MCF 10A (cell line): ENCODE results near the gene UTP4. TPM values are rescaled to one million over a fixed set of nuclear protein-coding genes. Genes with fewer than 3 reads are reported as not detected.

Source experiments
- BruUV-seq: library from RNA; stranded (reverse); fragments of 400-500 nt; replicated peaks from 2 replicates; lab custom pipeline; 2021; lab: Mats Ljungman, UMichigan
- CTCF ChIA-PET: fragments of 300-600 bp; sonication (Branson Sonifier 250); formaldehyde crosslinking; extraction: SDS; loops from one replicate; lab custom pipeline; 2021; ENCODE audit warnings: antibody characterized with exemption, inconsistent platforms; lab: Yijun Ruan, JAX
- POLR2A ChIA-PET: fragments of 300-600, 350-650 bp; sonication (Branson Sonifier 250); formaldehyde crosslinking; extraction: SDS; loops from one replicate; lab custom pipeline; 2020; ENCODE audit warnings: antibody characterized with exemption, inconsistent platforms; lab: Yijun Ruan, JAX
- DNase-seq: peaks from one replicate; pipeline ENCODE4 v3.0.0-alpha.2; 2018; ENCODE audit not compliant: unreplicated experiment
- H3K27ac Mint-ChIP-seq: one replicate; pipeline ENCODE4 v1.8.0; 2022; ENCODE audit warnings: mild to moderate bottlenecking, low read depth, mixed read lengths; ENCODE audit not compliant: unreplicated experiment
- H3K27me3 Mint-ChIP-seq: one replicate; pipeline ENCODE4 v1.8.0; 2022; ENCODE audit warnings: mixed read lengths; ENCODE audit not compliant: insufficient read depth, unreplicated experiment
- H3K36me3 Mint-ChIP-seq: one replicate; pipeline ENCODE4 v1.8.0; 2022; ENCODE audit warnings: mild to moderate bottlenecking, moderate library complexity, mixed read lengths; ENCODE audit not compliant: insufficient read depth, unreplicated experiment
- H3K4me1 Mint-ChIP-seq: one replicate; pipeline ENCODE4 v1.8.0; 2022; ENCODE audit warnings: mixed read lengths; ENCODE audit not compliant: insufficient read depth, unreplicated experiment
- H3K4me3 Mint-ChIP-seq: one replicate; pipeline ENCODE4 v1.8.0; 2022; ENCODE audit warnings: mild to moderate bottlenecking, moderate library complexity, mixed read lengths; ENCODE audit not compliant: unreplicated experiment
- H3K9me3 Mint-ChIP-seq: one replicate; pipeline ENCODE4 v1.8.0; 2022; ENCODE audit warnings: mixed read lengths; ENCODE audit not compliant: unreplicated experiment
- intact Hi-C: fragments of 100-400 bp; cut with micrococcal nuclease; formaldehyde crosslinking; loops from 2 replicates; pipeline ENCODE4 v1.14.1; 2022
- total RNA-seq: library from RNA; stranded (reverse); gene quantifications from 2 replicates; pipeline ENCODE4 v1.2.3, GENCODE V29; 2022
- TF ChIP-seq, protein P1 (sequence below): fragments of 200-600 bp; IDR thresholded peaks from one replicate; pipeline ENCODE4 v1.8.0; 2022; ENCODE audit warnings: antibody characterized with exemption, mild to moderate bottlenecking; ENCODE audit not compliant: unreplicated experiment

The UTP4 gene
- total RNA-seq, 1 experiment from 2014 or later: 97.1 TPM

DNA sequence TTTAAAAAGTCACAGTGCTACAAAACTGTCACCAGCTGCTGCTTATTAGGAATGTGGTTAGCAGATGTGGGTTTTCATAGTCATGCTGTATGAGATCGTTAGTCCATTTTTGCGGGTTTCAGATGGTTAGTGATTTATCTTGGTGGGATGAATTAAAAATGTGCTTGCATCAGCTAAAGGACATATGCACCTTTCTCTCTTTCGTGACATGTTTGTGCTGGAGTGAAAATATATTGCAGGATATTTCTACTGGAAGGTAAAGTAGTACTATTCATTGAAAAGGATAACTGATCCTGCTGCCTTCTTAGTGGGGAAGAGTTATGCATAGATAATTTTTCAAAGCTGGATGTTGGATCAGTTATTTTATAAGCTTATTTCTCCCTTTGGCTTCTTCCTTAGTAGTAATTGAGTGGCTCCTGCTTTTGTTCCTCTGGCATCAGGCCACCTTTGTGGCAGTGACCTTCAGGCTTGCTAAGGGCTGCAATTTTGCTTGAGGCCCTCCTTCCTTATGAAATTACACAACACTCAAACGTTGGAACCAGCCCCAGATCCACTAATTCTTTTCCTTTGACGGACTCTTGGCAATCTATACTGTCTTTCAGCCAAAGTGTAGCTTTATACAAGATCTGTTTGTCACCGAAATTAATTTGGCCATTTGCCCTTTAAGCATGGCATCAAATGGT is 47.0 kb downstream of the UTP4 start:
- intact Hi-C loops: no loop called here
- ChIA-PET CTCF (interaction anchor here (0.7 to 2.0 kb wide), 5 partner anchors 10 to 108 kb away, joined by 3 to 7 read pairs (median 3); no protein-coding TSS in a partner anchor), POLR2A (interaction anchor here (0.6 to 3.1 kb wide), 21 partner anchors 9 to 1707 kb away, joined by 3 to 26 read pairs (median 5); partner anchors contain the start of genes HAS3 and PDF)
- Mint-ChIP-seq H3K27me3 (no peaks in the 10 kb centered on the region), H3K36me3 (peaks cover 4% of the 10 kb centered on the region), H3K4me1 (peaks cover 23% of the 10 kb centered on the region), H3K9me3 (no peaks in the 10 kb centered on the region), H3K27ac (peak overlapping the region; percentile 56), H3K4me3 (peak overlapping the region; percentile 11)
- peak; percentile 96 for DNase-seq
- TF ChIP-seq, protein P1, sequence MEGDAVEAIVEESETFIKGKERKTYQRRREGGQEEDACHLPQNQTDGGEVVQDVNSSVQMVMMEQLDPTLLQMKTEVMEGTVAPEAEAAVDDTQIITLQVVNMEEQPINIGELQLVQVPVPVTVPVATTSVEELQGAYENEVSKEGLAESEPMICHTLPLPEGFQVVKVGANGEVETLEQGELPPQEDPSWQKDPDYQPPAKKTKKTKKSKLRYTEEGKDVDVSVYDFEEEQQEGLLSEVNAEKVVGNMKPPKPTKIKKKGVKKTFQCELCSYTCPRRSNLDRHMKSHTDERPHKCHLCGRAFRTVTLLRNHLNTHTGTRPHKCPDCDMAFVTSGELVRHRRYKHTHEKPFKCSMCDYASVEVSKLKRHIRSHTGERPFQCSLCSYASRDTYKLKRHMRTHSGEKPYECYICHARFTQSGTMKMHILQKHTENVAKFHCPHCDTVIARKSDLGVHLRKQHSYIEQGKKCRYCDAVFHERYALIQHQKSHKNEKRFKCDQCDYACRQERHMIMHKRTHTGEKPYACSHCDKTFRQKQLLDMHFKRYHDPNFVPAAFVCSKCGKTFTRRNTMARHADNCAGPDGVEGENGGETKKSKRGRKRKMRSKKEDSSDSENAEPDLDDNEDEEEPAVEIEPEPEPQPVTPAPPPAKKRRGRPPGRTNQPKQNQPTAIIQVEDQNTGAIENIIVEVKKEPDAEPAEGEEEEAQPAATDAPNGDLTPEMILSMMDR: no peak
- no TSS peak for BruUV-seq

DNA sequence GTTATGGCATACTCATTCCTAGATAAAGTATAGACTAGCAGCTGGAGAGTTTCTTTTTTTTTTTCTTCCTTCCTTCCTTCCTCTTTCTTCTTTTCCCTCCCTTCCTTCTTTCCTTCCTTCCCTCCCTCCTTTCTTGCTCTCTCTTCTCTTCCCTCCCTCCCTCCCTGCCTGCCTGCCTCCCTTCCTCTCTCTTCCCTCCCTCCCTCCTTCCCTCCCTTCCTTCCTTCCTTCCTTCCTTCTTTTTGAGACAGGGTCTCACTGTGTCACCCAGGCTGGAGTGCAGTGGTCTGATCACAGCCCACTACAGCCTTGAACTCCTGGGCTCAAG is 47.5 kb downstream of the UTP4 start:
- Mint-ChIP-seq H3K9me3 (no peaks in the 10 kb centered on the region), H3K4me1 (peaks cover 23% of the 10 kb centered on the region), H3K27ac (peak overlapping the region; percentile 56), H3K27me3 (no peaks in the 10 kb centered on the region), H3K4me3 (no peak overlapping the region), H3K36me3 (peaks cover 4% of the 10 kb centered on the region)
- intact Hi-C loops: no loop called here
- CTCF ChIA-PET: interaction anchor here (0.6 to 2.0 kb wide), 4 partner anchors 12 to 108 kb away, joined by 3 to 7 read pairs (median 3); no protein-coding TSS in a partner anchor
- no peak for DNase-seq
- BruUV-seq: no TSS peak
- POLR2A ChIA-PET: interaction anchor here (0.6 to 3.1 kb wide), 13 partner anchors 8 to 1707 kb away, joined by 3 to 26 read pairs (median 7); partner anchors contain the start of gene PDF
- TF ChIP-seq, protein P1: no peak

DNA sequence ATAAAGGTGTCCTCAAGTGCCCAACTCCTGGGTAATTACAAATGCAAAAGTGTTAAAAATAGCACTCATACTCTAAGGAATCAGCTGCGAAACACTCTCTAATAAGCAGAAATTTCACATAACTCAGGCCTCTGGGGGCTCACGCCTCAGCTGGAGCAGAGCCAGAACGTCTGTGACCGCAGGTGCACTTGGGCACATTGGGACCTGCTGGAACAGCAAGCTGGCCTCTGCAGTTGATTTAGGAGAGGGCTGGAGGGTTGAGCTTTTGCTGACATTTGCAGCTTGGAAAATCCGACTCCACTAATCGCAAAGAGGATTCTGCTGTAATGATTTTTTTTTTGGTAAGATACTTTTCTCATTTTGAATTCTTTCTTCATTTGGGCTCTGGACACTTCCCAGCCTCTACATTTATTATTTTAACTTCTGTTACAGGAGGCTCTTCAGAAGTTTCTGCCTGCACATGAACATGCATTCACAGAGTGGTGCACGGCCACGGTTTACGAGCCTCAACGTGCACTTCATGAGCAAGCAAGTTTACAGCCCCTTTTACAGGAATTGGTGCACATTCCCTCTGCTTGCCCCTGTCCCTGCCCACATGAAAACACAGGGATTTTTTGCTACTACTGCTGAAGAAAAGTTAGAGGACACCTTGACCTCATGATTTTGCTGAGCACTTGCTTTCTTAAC is 50.4 kb downstream of the UTP4 start:
- no peak for DNase-seq
- Mint-ChIP-seq H3K27me3 (no peaks in the 10 kb centered on the region), H3K36me3 (peaks cover 4% of the 10 kb centered on the region), H3K4me3 (no peak overlapping the region), H3K9me3 (no peaks in the 10 kb centered on the region), H3K27ac (no peak overlapping the region), H3K4me1 (peaks cover 18% of the 10 kb centered on the region)
- intact Hi-C loops: no loop called here
- TF ChIP-seq, protein P1: no peak
- ChIA-PET POLR2A (interaction anchor here (0.7 to 1.6 kb wide), 4 partner anchors 16 to 120 kb away, joined by 3 to 8 read pairs (median 4); no protein-coding TSS in a partner anchor), CTCF (interaction anchor here (1.1 kb wide), 1 partner anchor 127 kb away, joined by 5 read pairs; no protein-coding TSS in a partner anchor)
- no TSS peak for BruUV-seq
